Natural killer cell (primary cell): Measurements from ENCODE around the gene SYCP3. TPM values are rescaled to one million over a fixed set of nuclear protein-coding genes. Genes with fewer than 3 reads are reported as not detected.

ENCODE experiments used
- ATAC-seq, 3 donors: fragments of 150-1000 bp in 2 of 3; fragments of 200-7000 bp in 1 of 3; cut with Tn5 transposase; 1 replicate in 1 of 3; 2 replicates in 2 of 3; pipeline ENCODE4 v1.10.0; 2021; ENCODE audit warnings: mild to moderate bottlenecking in 2 of 3, moderate library complexity in 2 of 3
- DNase-seq, 2 donors: peaks; one replicate each; pipeline versions ENCODE4 v3.0.0 to v3.0.0-alpha.2; 2013 to 2021; ENCODE audit warnings: mixed read lengths in 1 of 2
- H3K27ac ChIP-seq: one replicate; pipeline ENCODE4 v1.5.1; 2013; ENCODE audit warnings: mild to moderate bottlenecking, low read length
- H3K27me3 ChIP-seq: one replicate; pipeline ENCODE4 v1.6.1; 2013; ENCODE audit warnings: low read length; ENCODE audit not compliant: control insufficient read depth, insufficient read depth
- H3K36me3 ChIP-seq: one replicate; pipeline ENCODE4 v1.6.1; 2013; ENCODE audit warnings: low read length; ENCODE audit not compliant: control insufficient read depth, insufficient read depth
- H3K4me1 ChIP-seq: one replicate; pipeline ENCODE4 v1.6.1; 2013; ENCODE audit warnings: low read length; ENCODE audit not compliant: control insufficient read depth, insufficient read depth
- H3K4me3 ChIP-seq: one replicate; pipeline ENCODE4 v1.5.1; 2013; ENCODE audit warnings: low read length
- H3K9me3 ChIP-seq: one replicate; pipeline ENCODE4 v1.6.1; 2013; ENCODE audit warnings: low read length; ENCODE audit not compliant: control insufficient read depth, insufficient read depth
- H3K27ac Mint-ChIP-seq, 2 donors: one replicate each; pipeline ENCODE4 v1.8.0; 2022; ENCODE audit warnings: mild to moderate bottlenecking in 2 of 2, mixed read lengths in 2 of 2, moderate library complexity in 1 of 2
- H3K27me3 Mint-ChIP-seq, 2 donors: one replicate each; pipeline ENCODE4 v1.8.0; 2022; ENCODE audit warnings: low read depth in 2 of 2, mixed read lengths in 2 of 2
- H3K36me3 Mint-ChIP-seq: one replicate; pipeline ENCODE4 v1.8.0; 2022; ENCODE audit warnings: mixed read lengths
- H3K4me1 Mint-ChIP-seq, 2 donors: one replicate each; pipeline ENCODE4 v1.8.0; 2022; ENCODE audit warnings: mixed read lengths in 2 of 2
- H3K4me3 Mint-ChIP-seq: one replicate; pipeline ENCODE4 v1.8.0; 2022; ENCODE audit warnings: mild to moderate bottlenecking, moderate library complexity, mixed read lengths
- H3K9me3 Mint-ChIP-seq, 2 donors: one replicate each; pipeline ENCODE4 v1.8.0; 2022; ENCODE audit warnings: mixed read lengths in 2 of 2
- WGBS: methylation state at CpG from one replicate; pipeline ENCODE4 v1.1.7; 2013; ENCODE audit warnings: missing lambda C conversion rate; ENCODE audit not compliant: insufficient coverage; 5-methylcytosine and 5-hydroxymethylcytosine counted together
- intact Hi-C: fragments of 100-400 bp; cut with micrococcal nuclease; formaldehyde crosslinking; loops from one replicate; pipeline ENCODE4 v1.14.2; 2022
- total RNA-seq, 4 donors: library from RNA; stranded (reverse); fragments of 120-200 nt in 1 of 4; gene quantifications; one replicate each; pipeline versions ENCODE4 v1.2.3 to v1.2.4, GENCODE V29; 2013 to 2022
- TF ChIP-seq, protein P1 (sequence below): fragments of 200-600 bp; IDR thresholded peaks from one replicate; pipeline ENCODE4 v1.8.0; 2022; ENCODE audit warnings: antibody characterized with exemption

The SYCP3 gene
- total RNA-seq, 3 donors from 2014 or later (not counting 1 experiment from before 2014, with no cell fraction given): 1.4 to 3.2 (median 2.4) TPM

DNA sequence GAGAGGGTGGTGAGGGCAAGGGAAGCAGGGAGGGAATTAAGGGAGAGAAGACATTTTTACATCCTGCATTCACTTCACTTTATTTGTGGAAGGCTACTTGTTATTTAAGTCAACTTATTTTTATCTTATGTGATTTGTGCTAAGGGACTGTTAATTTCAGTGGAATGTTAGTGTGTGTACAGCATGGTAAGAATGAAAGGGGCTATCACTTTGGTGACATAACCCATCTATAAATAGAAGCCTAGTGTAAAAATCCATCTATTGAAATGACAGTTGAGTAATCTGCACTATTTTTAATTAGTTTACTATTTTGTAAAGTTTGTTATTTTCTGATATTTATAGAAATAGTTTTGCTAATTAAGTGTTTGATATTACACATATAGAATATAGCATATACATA, 58.6 kb downstream of the SYCP3 start:
- H3K27ac ChIP-seq: no peak overlapping the region
- intact Hi-C loops: no loop called here
- Mint-ChIP-seq H3K27me3 (peaks cover 29 to 39% of the 10 kb centered on the region in 2 donors), H3K27ac (no peak overlapping the region), H3K9me3 (no peaks in the 10 kb centered on the region), H3K4me3 (no peak overlapping the region), H3K4me1 (peaks cover 7 to 11% of the 10 kb centered on the region in 2 donors), H3K36me3 (no peaks in the 10 kb centered on the region)
- peaks cover 6% of the 10 kb centered on the region for H3K27me3 ChIP-seq
- TF ChIP-seq, protein P1, sequence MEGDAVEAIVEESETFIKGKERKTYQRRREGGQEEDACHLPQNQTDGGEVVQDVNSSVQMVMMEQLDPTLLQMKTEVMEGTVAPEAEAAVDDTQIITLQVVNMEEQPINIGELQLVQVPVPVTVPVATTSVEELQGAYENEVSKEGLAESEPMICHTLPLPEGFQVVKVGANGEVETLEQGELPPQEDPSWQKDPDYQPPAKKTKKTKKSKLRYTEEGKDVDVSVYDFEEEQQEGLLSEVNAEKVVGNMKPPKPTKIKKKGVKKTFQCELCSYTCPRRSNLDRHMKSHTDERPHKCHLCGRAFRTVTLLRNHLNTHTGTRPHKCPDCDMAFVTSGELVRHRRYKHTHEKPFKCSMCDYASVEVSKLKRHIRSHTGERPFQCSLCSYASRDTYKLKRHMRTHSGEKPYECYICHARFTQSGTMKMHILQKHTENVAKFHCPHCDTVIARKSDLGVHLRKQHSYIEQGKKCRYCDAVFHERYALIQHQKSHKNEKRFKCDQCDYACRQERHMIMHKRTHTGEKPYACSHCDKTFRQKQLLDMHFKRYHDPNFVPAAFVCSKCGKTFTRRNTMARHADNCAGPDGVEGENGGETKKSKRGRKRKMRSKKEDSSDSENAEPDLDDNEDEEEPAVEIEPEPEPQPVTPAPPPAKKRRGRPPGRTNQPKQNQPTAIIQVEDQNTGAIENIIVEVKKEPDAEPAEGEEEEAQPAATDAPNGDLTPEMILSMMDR: no peak
- no peak for DNase-seq
- ATAC-seq: no peak
- no peaks in the 10 kb centered on the region for H3K36me3 ChIP-seq
- no peaks in the 10 kb centered on the region for H3K9me3 ChIP-seq
- no peak overlapping the region for H3K4me3 ChIP-seq
- H3K4me1 ChIP-seq: no peaks in the 10 kb centered on the region

DNA sequence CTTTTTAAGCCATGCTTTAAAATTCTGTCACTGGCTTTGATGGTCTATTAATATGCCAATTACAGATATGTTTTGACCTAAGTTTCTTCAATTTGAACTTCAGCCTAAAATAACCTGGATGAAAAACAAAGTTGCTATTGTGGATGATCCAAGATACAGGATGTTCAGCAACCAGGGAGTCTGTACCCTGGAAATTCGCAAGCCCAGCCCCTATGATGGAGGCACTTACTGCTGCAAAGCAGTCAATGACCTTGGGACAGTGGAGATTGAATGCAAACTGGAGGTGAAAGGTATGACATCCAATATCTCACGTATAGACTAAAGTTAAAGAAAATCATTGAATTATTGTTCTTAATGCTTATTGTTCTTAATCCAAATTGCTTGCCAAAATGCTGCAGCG, 59.0 kb downstream of the SYCP3 start:
- TF ChIP-seq, protein P1: no peak
- H3K27me3 Mint-ChIP-seq: peaks cover 30 to 39% of the 10 kb centered on the region in 2 donors
- Histone ChIP-seq H3K9me3 (no peaks in the 10 kb centered on the region), H3K27ac (no peak overlapping the region), H3K4me3 (no peak overlapping the region), H3K36me3 (no peaks in the 10 kb centered on the region), H3K27me3 (peaks cover 6% of the 10 kb centered on the region), H3K4me1 (no peaks in the 10 kb centered on the region)
- no peak overlapping the region for H3K4me3 Mint-ChIP-seq
- intact Hi-C loops: no loop called here
- H3K9me3 Mint-ChIP-seq: no peaks in the 10 kb centered on the region
- no peaks in the 10 kb centered on the region for H3K36me3 Mint-ChIP-seq
- no peak for DNase-seq
- H3K4me1 Mint-ChIP-seq: peaks cover 7 to 11% of the 10 kb centered on the region in 2 donors
- no peak for ATAC-seq
- WGBS: 99% methylated on average over 3 of the region's 3 CpGs
- H3K27ac Mint-ChIP-seq: no peak overlapping the region

Other genes starting within 250 kb of the SYCP3 start
- not detected for gene MYBPC1, start 144.5 kb downstream of the SYCP3 start, total RNA-seq
- gene CHPT1, start 41.8 kb downstream of the SYCP3 start, total RNA-seq: 10 to 100 TPM in 1 of 3 donors, 1 to 10 TPM in 2; 3.9 to 23.6 (median 7.3) TPM
- 100 to 1,000 TPM; 260 to 285 (median 262) TPM for gene GNPTAB, start 91.5 kb upstream of the SYCP3 start, total RNA-seq
- gene DRAM1, start 138.1 kb upstream of the SYCP3 start, total RNA-seq: 10 to 100 TPM in 1 of 3 donors, 1 to 10 TPM in 2; 9.8 to 10.5 (median 10.0) TPM